GM21423 (cell line): ENCODE measurements around the gene TRIM28.
A peak's percentile ranks its signal among the peaks of the same experiment; 100 is the strongest.
"Not testable (repeated sequence)": the region's sequence is repeated elsewhere in the genome, so short reads cannot be mapped to it uniquely, and the experiment has no call there.

Experiments
- ATAC-seq: cut with Tn5 transposase; IDR thresholded peaks from one replicate; pipeline ENCODE4 v1.9.1; 2021; ENCODE audit warnings: mild to moderate bottlenecking, moderate library complexity; ENCODE audit not compliant: unreplicated experiment

TRIM28 gene

GRCh38 chr19:58573658-58574164, 29.8 kb downstream of the TRIM28 start:
- ATAC-seq, result no peak

DNA sequence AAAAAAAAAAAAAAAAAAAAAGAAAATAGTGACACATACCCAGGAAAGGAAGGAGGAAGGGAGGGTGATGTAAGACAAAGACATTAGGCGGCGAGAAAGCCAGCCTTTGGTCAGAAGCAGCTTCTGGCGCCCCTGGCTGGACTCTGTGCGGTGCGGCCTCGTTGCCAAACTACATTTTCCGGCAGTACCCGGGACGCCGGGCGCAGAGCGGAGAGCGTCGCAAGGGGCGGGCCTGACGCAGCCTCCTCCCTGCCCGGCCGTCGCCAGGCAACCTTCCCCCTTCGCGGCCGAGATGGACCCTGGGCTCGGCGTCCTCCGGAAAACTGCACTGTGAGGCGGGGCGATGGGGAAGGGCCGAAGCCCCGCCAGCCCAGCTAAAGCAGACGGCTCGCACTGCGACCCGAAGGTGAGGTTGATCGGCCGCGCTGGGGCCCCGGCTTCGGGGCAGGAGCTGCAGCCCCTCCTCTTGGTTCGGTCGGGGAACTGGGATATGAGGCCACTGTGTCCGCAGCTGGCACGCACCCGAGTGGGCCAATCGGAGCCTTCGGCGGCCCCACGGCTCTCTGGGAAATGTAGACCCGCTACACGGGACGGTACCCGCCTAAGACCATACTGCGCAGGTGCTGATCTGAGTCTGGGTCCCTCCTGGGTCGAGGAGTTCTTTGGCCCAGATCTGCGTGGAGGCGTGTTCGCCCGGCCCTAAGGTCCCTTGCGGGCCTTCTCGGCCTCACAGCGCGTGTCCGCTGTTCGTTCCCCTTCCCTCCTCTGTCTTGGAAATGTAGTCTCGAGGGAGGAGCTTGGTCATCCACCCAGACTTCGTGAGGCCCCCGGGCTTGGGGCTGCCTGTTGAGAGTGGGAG, 31.5 kb downstream of the TRIM28 start:
- ATAC-seq, result peak; percentile 38

DNA sequence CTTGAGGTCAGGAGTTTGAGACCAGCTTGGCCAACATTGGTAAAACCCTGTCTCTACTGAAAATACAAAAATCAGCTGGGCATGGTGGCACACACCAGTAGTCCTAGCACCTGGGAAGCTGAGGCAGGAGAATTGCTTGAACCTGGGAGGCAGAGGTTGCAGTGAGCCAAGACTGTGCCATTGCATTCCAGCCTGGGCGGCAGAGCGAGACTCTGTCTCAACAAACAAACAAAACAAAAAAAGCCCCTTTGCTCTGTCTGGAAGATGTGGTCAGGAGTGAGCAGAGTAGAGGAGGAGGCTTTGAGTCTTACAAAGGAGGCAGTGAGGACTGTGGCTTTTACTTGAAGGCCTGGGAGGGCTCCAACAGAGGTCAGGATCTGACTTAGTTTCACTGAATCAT, 33.7 kb downstream of the TRIM28 start:
- not testable (repeated sequence) for ATAC-seq

DNA sequence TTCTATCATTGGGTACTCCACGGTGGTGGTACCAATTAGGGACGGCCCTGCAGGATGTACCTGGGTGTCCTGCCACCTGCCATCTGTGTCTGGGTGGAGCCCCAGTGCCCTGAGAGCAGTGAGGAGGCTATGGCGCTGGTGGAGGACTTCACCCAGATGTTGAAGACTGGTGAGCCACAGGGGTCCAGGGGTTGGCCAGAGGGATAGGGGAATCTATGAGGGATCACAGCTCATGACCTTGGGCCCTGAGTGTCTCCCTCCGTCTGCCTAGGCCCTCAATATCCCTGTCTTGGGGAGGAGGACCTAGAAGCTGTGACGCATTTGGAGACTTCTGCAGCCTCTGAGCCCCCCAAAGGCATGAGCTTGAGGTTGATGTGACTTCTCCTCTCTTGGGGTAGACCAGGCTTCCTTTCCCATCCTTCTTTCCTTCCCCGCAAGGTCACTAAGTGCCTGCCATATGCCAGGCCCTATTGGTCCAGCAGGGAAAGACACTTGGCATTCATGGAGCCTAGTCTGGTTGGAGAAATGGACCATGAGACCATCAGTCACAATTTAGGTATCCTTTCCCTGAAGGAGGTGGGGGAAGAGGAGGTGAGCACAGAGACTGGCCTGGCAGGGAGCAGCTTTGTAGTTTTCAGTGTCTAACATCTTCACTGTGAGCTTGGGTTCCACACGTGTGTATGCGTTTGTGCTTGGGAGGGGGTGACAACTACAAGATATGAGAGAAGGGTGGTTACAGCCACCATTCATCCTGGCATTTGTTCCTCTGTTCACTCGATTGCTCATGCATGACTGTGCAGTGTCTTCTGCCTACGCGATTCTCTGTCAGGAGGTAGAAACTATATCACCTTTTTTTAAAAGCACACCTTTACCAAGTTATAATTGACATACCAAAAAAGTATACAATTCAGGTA, 34.4 kb downstream of the TRIM28 start:
- ATAC-seq, result no peak

GRCh38 chr19:58579473-58580142, 35.7 kb downstream of the TRIM28 start:
- no peak for ATAC-seq

DNA sequence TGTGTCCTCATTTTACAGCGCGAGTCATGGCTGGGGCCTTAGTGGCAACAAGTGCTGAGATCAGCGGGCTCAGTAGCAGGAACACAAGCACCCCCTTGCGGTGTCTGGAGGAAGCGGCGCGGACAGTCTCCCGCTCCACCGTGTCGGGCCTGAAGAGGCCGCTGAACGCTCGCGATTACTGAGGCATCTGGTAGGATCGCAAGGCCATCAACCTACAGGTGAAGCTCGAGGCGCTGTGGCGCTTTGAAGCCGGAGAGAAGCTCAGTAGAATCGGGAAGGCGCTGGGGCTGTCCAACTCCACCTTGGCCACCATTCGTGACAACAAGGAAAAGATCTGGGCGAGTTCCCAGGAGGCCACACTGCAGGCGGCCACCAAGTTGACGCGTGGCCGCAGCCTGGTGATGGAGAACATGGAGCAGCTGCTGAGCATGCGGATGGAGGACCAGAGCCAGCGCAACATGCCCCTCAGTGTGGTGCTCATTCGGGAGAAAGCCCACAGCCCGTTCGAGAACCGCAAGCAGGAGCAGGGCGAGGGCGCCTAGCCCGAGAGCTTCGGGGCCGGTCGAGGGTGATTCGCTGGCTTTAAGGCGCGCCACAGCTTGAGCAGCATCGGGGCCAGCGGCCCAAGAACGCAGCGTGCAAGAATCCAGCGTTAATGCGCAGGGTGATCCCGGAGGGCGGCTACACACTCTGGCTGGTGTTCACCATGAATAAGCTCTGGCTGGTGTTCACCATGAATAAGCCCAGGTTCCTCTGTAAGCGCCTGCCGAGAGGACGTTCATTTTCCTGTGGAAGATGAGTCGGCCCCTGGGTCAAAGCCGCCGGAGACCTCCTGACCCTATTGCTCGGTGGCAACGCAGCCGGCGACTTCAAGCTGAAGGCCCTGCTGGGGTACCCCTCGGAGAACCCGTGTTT, 37.6 kb downstream of the TRIM28 start:
- ATAC-seq, result peak; percentile 65

DNA sequence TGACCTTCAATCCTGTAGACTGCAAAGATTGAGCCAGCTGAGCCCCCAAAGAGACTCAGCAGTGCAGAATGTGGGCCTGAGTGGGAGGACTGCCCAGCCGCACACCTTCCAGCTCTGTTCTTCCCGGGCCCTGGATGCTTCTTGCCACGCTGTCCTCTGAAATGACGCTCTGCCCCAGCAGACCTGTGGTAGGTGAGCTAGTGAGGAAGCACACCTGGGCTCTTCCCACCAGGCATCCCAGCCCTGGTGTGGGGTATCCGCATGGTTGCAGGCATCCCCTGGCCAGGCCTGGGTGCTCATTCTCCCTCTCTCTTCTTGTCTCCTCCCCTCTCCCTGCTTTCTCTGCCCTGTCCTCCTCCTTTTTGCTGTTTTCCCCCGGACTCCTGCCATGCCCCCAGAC, 39.1 kb downstream of the TRIM28 start:
- ATAC-seq, result no peak

DNA sequence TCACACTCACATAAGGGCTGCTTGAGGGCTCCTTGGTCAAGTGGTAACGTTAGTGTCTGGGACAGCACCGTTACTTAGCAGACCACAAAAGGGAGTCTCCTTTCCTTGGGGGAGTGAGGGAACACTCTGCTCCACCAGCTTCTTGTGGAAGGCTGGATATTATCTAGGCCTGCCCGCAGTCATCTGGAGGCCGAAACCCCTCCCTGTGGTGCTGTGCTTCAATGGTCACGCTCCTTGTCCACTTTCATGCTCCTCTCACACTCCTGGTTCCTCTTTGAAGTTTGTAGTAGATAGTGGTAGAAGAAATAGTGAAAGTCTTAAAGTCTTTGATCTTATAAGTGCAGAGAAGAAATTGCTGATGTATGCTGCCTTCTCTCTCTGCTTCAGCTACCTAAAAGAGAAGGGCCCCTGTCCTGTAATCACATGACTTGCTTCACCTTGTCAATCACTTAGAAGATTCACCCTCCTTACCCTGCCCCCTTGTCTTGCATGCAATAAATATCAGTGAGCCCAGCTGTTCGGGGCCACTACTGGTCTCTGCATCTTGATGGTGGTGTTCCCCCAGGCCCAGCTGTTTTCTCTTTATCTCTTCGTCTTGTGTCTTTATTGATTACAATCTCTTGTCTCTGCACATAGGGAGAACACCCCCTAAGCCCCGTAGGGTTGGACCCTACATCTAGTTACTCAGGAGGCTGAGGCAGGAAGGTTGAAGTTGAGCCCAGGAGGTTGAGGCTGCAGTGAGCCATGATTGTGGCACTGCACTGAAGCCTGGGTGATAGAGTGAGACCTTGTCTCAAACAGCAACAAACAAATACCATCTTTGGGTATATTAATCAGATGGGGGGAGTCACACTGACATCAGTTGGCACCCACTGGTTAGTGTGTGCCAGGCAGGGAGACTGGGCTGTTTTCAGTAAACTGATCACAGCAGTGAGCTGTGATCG, 40.9 kb downstream of the TRIM28 start:
- no peak for ATAC-seq

DNA sequence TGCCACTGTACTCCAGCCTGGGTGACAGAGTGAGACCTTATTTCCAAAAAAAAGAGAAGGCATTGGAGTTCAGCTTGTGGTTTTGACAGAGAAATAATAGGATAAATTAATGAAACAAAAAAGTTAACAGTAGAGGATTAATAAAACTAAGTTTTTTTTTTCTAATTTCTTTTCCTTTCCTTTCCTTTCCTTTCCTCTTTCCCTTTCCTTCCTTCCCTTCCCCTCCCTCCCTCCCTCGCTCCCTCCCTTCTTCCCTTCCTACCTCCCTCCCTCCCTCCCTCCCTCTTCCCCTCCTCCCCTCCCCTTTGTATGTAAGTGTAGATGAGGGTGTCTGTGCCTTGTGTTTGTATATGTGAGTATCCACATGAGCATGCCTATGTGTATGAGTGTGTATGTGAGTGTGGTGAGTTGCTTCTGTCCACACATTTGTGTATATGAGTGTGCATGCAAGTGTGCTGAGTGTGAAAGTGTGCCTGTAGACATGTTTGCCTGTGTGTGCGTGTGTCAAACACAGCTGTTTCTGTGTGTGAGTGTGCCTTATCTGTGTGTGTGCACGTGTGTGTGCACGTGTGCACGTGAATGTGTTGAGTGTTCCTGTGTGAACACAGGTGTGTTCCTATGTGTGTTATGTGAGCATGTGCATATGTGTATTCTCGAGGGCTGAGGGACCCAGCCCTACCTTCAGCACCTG, 41.7 kb downstream of the TRIM28 start:
- no peak for ATAC-seq

DNA sequence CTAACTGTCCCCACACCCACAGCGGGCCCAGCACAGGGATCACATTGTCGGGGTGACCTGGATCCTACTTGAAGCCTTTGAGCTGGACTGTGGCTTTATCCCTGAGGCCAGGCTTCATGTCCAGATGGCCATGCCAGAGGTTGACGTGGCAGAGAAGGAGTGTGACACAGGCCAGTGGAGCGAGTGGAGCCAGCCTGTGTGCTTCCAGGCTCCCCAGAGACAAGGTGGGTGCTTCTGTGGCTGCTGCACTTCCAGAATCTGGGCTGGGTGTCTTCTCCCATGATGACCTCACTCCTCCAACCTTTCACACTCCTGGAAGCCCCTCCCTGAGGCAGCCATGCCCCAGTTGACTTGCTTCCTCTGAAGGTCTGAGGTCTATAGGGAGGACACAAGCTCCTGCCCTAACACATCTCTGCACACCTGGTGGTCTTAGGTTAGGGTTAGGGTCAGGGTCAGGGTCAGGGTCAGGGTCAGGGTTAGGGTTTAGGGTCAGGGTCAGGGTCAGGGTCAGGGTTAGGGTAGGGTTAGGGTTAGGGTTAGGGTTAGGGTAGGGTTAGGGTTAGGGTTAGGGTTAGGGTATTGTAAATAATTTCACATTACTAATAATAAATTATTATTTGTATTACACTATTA, 42.4 kb downstream of the TRIM28 start:
- no peak for ATAC-seq
